CD4-positive, alpha-beta T cell treated with Interleukin-17A for 1 hour (primary cell): ENCODE results near the gene RNASE13.
"Not testable (repeated sequence)": the region's sequence is repeated elsewhere in the genome, so short reads cannot be mapped to it uniquely, and the experiment has no call there.

ENCODE experiments used
- DNase-seq: peaks from one replicate; pipeline ENCODE4 v3.0.0-alpha.2; 2020

The RNASE13 gene

DNA sequence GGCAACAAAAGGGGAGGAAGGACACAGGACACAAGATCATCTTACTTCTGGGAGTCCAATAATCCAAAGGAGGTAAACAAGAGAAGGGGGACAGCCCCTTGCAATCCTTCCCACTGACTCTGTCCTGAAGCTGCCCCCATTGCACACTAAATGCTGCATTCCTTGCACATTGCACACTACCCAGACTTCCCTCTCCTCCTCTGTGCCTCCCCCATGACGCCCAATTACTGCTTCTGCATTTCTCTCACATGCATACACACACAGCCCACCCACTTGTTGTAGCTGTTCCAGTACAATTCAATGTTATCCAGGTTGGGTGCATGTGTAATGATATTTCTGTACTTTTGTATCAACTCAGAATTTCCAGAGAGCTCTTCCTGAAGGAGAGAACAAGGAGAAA lies 15.2 kb downstream of the RNASE13 start:
- DNase-seq = no peak

DNA sequence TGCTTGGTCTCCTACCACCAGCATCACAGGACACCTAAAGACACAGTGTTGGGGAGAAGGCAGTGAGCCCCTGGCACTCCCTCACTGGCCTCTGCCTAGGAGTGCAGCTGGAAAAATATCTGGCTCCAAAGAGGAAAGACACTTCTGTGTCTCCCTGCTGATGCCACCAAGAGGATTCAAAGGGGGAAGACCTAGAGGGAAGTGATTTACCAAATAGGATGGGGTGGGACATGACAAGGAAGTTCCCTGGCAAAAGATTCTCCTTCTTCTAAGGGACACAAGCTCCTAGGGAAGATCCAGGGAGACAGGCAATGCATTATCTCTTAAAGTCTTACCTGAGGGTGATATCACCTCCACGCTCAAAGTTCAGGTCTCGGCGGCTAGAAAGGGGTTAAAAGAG lies 15.8 kb downstream of the RNASE13 start:
- no peak for DNase-seq

DNA sequence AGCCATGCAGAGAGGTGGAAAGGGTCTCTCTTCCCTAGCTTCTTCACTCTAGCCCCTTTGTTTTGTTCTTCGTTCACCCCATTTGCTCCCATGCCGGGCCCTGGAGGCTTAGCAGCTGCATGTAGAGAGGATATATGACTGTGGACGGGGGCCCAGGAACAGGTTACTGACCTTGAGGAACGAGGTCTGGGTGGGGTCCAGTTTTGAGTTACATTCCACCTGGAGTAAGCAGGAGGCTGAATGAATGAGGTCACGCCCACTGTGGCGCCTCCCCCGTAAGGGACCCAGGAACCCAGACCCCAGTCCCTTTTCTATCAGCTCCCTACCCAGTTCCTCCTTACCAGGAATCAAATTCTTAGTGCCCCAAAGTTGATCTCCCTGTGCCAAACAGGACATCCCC lies 16.3 kb downstream of the RNASE13 start:
- DNase-seq = no peak

GRCh38 chr14:21017528-21018245 lies 16.9 kb downstream of the RNASE13 start:
- DNase-seq = no peak

DNA sequence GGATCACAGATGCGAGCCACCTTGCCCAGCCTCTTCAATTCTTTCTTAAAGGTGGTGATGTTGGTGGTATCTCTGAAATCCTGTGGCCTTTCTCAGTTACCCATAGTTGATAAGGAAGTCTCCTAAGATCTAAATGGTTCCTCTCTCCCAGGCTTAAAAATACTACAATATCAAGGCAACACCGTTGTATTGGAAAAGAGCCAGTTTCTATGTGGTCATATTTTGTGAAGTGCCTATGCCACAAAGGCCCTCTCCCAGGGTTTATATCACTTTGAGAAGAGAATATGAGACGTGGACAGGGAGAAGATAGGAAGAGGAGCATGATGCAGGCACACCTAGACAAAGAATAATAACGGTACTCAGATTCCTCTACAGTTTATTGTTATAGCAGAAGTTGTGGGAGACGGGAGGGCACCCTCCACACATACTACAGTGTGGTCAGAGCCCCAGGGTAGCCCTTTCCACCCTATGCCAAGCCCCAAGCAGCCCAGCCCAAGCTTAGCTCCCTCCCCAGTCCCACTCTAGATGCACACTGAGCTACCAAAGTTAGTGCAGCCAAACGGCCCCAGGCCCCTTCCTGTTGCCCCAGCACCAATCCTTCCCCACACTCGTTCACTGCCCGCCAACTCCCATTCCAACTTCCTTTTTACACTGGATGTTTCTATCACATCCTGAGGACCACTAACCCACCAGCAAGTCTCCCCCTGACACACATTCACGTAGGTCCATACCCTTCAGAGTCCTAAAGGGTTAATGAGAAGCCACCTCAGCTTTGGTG lies 18.0 kb downstream of the RNASE13 start:
- no peak for DNase-seq

- no peak for DNase-seq
Measured at GRCh38 chr14:21015312-21015711, 19.3 kb downstream of the RNASE13 start.

GRCh38 chr14:21014761-21015190 lies 19.8 kb downstream of the RNASE13 start:
- peak; percentile 86 for DNase-seq

- DNase-seq = no peak
Measured at GRCh38 chr14:21011136-21011535, 23.5 kb downstream of the RNASE13 start.

DNA sequence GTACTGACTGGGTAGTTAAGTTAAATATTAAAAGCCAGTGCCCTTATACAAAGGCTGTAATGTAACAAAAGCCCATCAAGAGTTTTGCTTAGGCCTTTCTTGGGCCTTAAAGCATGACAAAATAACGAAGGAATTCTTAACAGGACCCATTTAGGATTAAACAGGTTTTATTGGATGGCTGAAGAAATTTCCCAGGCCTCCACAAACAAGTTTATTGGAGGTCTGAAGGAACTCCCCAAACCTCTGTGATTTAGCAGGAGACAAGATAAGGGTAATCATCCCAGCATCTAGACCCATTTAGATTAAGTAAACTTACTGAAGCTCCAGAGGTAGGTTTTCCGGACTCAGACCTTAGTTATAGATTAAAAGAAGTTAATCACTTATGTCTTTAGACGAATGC lies 24.9 kb downstream of the RNASE13 start:
- DNase-seq = not testable (repeated sequence)

GRCh38 chr14:21003788-21004346 lies 30.7 kb downstream of the RNASE13 start:
- no peak for DNase-seq

GRCh38 chr14:21001218-21001617 lies 33.4 kb downstream of the RNASE13 start:
- no peak for DNase-seq

DNA sequence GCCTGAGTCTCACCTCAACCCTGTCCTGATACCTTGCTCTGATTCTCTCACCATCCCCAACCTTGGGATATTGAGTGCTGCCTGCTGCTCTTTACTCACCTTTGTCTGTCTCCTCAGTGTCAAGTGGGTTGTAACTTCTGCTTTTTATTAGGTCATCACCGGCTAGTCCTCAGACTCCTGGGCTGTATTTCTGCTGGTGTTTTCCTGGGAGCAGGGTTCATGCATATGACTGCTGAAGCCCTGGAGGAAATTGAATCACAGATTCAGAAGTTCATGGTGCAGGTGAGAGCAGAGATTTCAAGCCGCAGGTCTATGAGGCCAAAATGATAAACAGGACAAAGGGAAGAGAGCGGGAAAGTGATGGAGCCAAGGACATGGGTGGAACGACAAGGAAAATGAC lies 35.0 kb downstream of the RNASE13 start:
- no peak for DNase-seq

- no peak for DNase-seq
Measured at GRCh38 chr14:20998674-20999366, 35.8 kb downstream of the RNASE13 start, which contains the start of gene SLC39A2. TSS of gene SLC39A2 (plus strand) at chr14:20999293. CDS start at chr14:20999447, 154 bp downstream.

GRCh38 chr14:20998139-20998538 lies 36.5 kb downstream of the RNASE13 start:
- no peak for DNase-seq

DNA sequence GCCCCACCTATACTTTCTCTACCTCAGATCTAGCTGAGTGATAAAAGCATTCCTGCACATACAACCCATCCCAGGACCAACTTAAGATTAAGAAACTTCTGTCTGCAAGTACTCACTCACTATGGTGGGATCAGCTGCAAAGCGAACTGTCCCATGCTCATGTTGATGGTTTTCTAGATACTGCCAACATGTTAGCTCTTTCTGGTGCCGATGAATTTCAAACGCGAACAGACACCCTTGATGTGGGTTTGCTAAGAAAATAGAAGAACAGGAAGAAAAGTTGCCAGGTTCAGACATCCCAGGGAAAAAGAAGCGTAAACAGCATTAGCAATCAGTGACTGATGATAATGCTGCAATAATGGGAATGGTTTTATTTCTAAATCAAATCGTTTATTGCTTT lies 37.0 kb downstream of the RNASE13 start:
- no peak for DNase-seq

DNA sequence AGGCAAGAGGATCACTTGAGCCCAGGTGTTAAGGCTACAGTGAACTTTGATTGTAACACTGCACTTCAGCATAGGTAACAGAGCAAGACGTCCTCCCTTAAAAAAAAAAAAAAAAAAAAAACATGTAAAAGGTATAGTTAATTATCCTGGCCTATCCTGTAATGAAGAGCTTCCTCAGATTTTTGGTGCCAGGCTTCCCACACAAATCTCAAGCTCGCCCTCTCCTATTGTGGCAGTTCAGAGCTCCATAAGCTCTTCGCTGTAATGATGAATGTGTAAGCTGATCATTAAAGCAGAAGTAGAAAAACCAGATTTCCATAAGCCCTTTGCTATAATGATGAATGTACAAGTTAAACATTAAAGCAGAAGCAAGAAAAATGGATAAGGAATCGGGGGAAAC lies 37.5 kb downstream of the RNASE13 start:
- no peak for DNase-seq

DNA sequence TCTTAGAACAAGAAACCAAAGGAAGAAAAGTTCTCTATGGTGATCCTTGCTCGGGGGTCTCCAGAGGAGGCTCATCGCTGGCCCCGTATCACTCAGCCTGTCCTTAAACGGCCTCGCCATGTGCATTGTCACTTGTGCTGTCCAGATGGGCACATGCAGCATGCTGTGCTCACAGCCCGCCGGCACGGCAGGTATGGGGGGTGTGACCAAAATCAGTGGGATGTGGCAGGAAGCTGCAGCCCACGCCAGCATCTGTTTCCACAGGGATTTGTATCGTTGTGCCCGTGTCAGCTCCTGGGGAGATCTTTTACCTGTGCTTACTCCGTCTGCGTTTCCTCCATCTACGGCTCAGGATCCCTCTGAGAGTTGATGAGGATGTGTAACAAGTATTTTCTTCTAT lies 38.1 kb downstream of the RNASE13 start:
- no peak for DNase-seq

- peak; percentile 92 for DNase-seq
Measured at GRCh38 chr14:20989787-20990600, 44.6 kb downstream of the RNASE13 start, which contains the start of gene METTL17. TSS of gene METTL17 (plus strand) at chr14:20989980. CDS start at chr14:20990003, 23 bp downstream.

- no peak for DNase-seq
Measured at GRCh38 chr14:20989471-20989786, 45.2 kb downstream of the RNASE13 start.

DNA sequence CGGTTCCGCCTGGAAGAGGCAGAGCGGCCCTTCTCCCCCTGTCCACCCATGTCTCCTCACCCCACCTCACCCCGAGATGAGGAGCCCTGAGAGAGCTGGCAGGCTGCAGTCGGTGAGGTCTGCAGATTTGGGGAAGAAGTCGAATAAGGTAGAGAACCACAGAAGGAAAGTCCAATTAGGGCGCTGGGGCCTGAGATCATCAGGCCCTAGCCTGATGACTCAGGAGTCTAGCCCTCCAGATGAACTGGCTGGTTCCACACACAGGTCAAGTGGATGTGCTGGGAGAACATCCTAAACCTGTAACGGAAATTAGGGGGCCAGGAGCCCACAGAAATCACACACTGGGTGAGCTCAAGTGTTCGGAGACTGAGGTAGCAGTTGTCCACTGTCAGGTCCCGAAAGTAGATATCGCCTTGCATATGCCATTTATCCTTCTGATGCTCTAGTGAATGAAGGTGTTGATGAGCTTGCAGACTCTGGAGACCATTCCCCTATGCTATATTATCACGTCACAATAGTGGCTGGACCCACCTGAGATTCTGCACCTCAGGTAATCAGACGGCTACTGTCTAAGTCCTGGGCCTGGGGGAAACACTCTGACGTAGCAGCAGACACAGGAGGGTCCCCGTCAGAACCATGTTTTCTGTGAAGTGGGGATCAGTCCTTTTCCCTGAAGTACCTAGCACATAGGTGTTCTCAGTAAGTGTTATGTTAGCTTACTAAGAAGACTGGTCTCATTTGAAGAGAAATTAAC lies 45.7 kb downstream of the RNASE13 start:
- no peak for DNase-seq

DNA sequence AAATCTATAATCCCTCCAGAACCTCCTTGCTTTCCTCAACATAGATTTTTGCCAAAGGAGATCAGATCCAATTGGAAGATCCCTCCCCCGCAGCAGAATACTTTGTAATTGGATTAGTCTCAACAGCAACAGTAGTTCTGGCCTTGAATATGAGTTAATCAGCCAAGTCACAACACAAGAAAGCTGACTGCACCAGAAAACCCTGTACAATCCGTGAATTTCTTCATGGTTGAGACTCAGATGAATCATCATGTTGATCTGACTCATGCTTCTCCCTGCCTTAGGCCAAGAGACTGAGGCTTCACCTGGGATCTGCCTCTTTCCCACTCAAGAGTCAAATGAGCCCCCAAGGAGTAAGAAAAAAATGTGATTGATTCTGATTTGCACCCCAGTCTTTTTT lies 47.8 kb downstream of the RNASE13 start:
- DNase-seq = no peak

- DNase-seq = not testable (repeated sequence)
Measured at GRCh38 chr14:20985650-20986049, 49.0 kb downstream of the RNASE13 start.
